ENCODE measurements around the gene CDH4. TPM values are rescaled to one million over a fixed set of nuclear protein-coding genes. Genes with fewer than 3 reads are reported as not detected.

CDH4 gene
- total and polyA plus RNA-seq, 9 of the 15 experiments (the other 6 are each of a cell fraction or from before 2014, with no cell fraction given), result 0.04 TPM; not detected in 8

DNA sequence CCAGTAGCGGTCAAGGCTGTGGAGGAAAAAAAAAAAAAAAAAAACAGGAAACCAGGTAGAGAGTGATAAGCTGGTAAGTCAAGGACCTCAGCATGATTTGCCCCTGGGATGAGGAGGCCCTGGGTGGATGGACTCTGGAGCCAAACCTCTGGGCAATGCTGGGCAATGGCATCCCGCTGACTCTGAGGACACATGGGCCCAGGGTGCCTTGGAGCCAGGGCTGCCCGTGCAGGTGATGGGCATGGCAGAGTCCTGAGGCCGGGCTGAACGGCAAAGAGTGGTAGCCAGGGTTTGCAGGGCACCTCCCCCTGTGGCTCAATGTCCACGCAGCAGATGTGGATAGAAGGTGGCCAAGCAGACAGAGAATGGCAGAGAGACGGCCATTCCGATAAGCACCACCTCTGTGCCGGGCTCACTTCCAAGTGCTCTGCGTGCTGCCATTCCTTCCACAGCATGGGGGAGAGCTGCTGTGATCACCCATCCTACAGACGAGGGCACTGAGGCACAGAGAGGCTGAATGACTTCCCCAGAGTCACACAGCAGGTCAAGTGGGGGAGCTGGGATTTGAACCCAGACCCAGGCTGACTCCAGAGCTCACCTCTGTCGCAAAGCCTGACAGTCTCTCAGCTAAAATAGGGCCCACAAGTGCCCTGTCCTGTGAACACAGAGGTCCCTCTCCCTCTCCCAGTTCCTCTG lies 353.9 kb downstream of the CDH4 start:
- ChIA-PET CTCF (ENCODE audit: low intra/inter-chr PET ratio) (no interaction called here), POLR2A (no interaction called here)
- Histone ChIP-seq H3K4me2 (ENCODE audit: insufficient read depth, low read length) (no peak overlapping the region), H3K4me3 (no peak overlapping the region), H3K4me1 (replicated peaks in 1 of 2; ENCODE audit: control insufficient read depth in 2 of 2, insufficient read depth in 2 of 2, low read length in 2 of 2) (no peaks in the 10 kb centered on the region), H3K79me2 (ENCODE audit: control insufficient read depth, insufficient read depth, low read length) (no peaks in the 10 kb centered on the region), H2AFZ (ENCODE audit: low read depth, low read length) (no peak overlapping the region), H3K9ac (ENCODE audit: insufficient read depth in 1 of 2, low read depth in 2 of 2, low read length in 2 of 2) (no peak overlapping the region), H4K20me1 (replicated peaks; ENCODE audit: control insufficient read depth, insufficient read depth, low read length) (no peaks in the 10 kb centered on the region; the same call in 1 of the 2 replicates), H3K27ac (ENCODE audit: extremely low read depth, low read depth, low read length) (no peak overlapping the region), H3K9me1 (ENCODE audit: control insufficient read depth, insufficient read depth, low read length) (peaks cover 5% of the 10 kb centered on the region), H3K27me3 (ENCODE audit: control insufficient read depth in 2 of 2, insufficient read depth in 2 of 2, low read length in 2 of 2) (peaks cover 0 to 24% of the 10 kb centered on the region in 2 experiments; a peak in 3 of 5 replicates), H3K36me3 (ENCODE audit: control insufficient read depth, insufficient read depth, low read length) (no peaks in the 10 kb centered on the region), H3K9me3 (replicated peaks; ENCODE audit: control insufficient read depth, insufficient read depth, low read depth, low read length) (no peaks in the 10 kb centered on the region)
- in situ Hi-C loops (cut with MboI) (no loop called here), intact Hi-C loops (cut with micrococcal nuclease) (no loop called here)
- DNase-seq (ENCODE audit: extremely low read depth in 1 of 4, low spot score in 3 of 4) (no peak), ATAC-seq (no peak), FAIRE-seq (no peak)
- no peak for TF ChIP-seq POLR2A (conservative IDR thresholded peaks at IDR 0.05)
- no peak for TF ChIP-seq FIP1L1 (IDR thresholded peaks at IDR 0.05; ENCODE audit: low read depth, low read length, poor library complexity, severe bottlenecking)
- 1% methylated on average over 12 of the region's 12 CpGs for WGBS (ENCODE audit: insufficient coverage, low coverage, missing lambda C conversion rate)
- BruUV-seq (replicated peaks), result no TSS peak

GRCh38 chr20:61608275-61609085 lies 356.4 kb downstream of the CDH4 start:
- peaks cover 0 to 12% of the 10 kb centered on the region in 2 experiments; a peak in 1 of 5 replicates for H3K27me3 ChIP-seq (ENCODE audit: control insufficient read depth in 2 of 2, insufficient read depth in 2 of 2, low read length in 2 of 2)
- ChIA-PET POLR2A (no interaction called here), CTCF (ENCODE audit: low intra/inter-chr PET ratio) (no interaction called here)
- DNase-seq (ENCODE audit: extremely low read depth in 1 of 4, low spot score in 3 of 4), result peak; percentile 33 to 46 (median 42)
- H3K9ac ChIP-seq (ENCODE audit: insufficient read depth in 1 of 2, low read depth in 2 of 2, low read length in 2 of 2), result no peak overlapping the region
- H3K79me2 ChIP-seq (ENCODE audit: control insufficient read depth, insufficient read depth, low read length), result no peaks in the 10 kb centered on the region
- FAIRE-seq, result peak; percentile 63
- no peak overlapping the region for H2AFZ ChIP-seq (ENCODE audit: low read depth, low read length)
- no peaks in the 10 kb centered on the region for H3K4me1 ChIP-seq (replicated peaks in 1 of 2; ENCODE audit: control insufficient read depth in 2 of 2, insufficient read depth in 2 of 2, low read length in 2 of 2)
- no TSS peak for BruUV-seq (replicated peaks)
- no peak overlapping the region for H3K4me2 ChIP-seq (ENCODE audit: insufficient read depth, low read length)
- no peaks in the 10 kb centered on the region for H3K36me3 ChIP-seq (ENCODE audit: control insufficient read depth, insufficient read depth, low read length)
- no peak overlapping the region for H3K4me3 ChIP-seq
- H3K9me3 ChIP-seq (replicated peaks; ENCODE audit: control insufficient read depth, insufficient read depth, low read depth, low read length), result no peaks in the 10 kb centered on the region
- no peak overlapping the region for H3K27ac ChIP-seq (ENCODE audit: extremely low read depth, low read depth, low read length)
- peaks cover 5% of the 10 kb centered on the region for H3K9me1 ChIP-seq (ENCODE audit: control insufficient read depth, insufficient read depth, low read length)
- intact Hi-C loops (cut with micrococcal nuclease) (no loop called here), in situ Hi-C loops (cut with MboI) (no loop called here)
- ATAC-seq, result peak; percentile 60; the same call in 1 of the 3 replicates
- WGBS (ENCODE audit: insufficient coverage, low coverage, missing lambda C conversion rate), result 1% methylated on average over 21 of the region's 21 CpGs
- no peaks in the 10 kb centered on the region; the same call in 1 of the 2 replicates for H4K20me1 ChIP-seq (replicated peaks; ENCODE audit: control insufficient read depth, insufficient read depth, low read length)
- TF ChIP-seq BHLHE40 (IDR thresholded peaks at IDR 0.05; ENCODE audit: low read length) (peak; percentile 60), RBM25 (IDR thresholded peaks at IDR 0.05; ENCODE audit: low read depth, low read length, severe bottlenecking) (no peak), MEIS2 (IDR thresholded peaks at IDR 0.05; ENCODE audit: partially characterized antibody) (peak; percentile 19), MCM2 (IDR thresholded peaks at IDR 0.05; ENCODE audit: low read depth) (no peak), LARP7 (IDR thresholded peaks at IDR 0.05) (no peak), SIN3A (IDR thresholded peaks at IDR 0.05; ENCODE audit: borderline replicate concordance in 2 of 2, control insufficient read depth in 1 of 2, low read depth in 2 of 2, low read length in 2 of 2) (peak in 1 of 2 experiments; percentile 76; a peak in 1 of 4 replicates), SPI1 (IDR thresholded peaks at IDR 0.05; ENCODE audit: borderline replicate concordance, low read depth, low read length) (peak; percentile 41; the same call in 1 of the 2 replicates), ESRRA (IDR thresholded peaks at IDR 0.05; ENCODE audit: borderline replicate concordance, low read depth) (no peak)
- TF ChIP-seq, protein P1, sequence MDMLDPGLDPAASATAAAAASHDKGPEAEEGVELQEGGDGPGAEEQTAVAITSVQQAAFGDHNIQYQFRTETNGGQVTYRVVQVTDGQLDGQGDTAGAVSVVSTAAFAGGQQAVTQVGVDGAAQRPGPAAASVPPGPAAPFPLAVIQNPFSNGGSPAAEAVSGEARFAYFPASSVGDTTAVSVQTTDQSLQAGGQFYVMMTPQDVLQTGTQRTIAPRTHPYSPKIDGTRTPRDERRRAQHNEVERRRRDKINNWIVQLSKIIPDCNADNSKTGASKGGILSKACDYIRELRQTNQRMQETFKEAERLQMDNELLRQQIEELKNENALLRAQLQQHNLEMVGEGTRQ (CRISPR knock-in tag; IDR thresholded peaks at IDR 0.05), result peak; percentile 37
- TF ChIP-seq, protein P2, sequence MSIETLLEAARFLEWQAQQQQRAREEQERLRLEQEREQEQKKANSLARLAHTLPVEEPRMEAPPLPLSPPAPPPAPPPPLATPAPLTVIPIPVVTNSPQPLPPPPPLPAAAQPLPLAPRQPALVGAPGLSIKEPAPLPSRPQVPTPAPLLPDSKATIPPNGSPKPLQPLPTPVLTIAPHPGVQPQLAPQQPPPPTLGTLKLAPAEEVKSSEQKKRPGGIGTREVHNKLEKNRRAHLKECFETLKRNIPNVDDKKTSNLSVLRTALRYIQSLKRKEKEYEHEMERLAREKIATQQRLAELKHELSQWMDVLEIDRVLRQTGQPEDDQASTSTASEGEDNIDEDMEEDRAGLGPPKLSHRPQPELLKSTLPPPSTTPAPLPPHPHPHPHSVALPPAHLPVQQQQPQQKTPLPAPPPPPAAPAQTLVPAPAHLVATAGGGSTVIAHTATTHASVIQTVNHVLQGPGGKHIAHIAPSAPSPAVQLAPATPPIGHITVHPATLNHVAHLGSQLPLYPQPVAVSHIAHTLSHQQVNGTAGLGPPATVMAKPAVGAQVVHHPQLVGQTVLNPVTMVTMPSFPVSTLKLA (conservative IDR thresholded peaks at IDR 0.05), result peak; percentile 35 to 59; a peak in 3 of 4 replicates
